PFSK-1 (cell line): Measurements from ENCODE around the gene ESRRA.

Experiments used
- FOXP2 ChIP-seq: optimal IDR thresholded peaks from 2 replicates; pipeline ENCODE3; 2011; ENCODE audit warnings: borderline replicate concordance, control low read depth, inconsistent platforms; ENCODE audit not compliant: insufficient read depth; ENCODE audit errors: extremely low read length, extremely low read depth
- POLR2AphosphoS5 ChIP-seq: IDR thresholded peaks from 2 replicates; pipeline ENCODE4 v1.6.1; 2012; ENCODE audit warnings: low read depth, mild to moderate bottlenecking, control low read depth, low read length, moderate library complexity
- SIN3A ChIP-seq: IDR thresholded peaks from 2 replicates; pipeline ENCODE4 v1.6.1; 2012; ENCODE audit warnings: mild to moderate bottlenecking, low read length, moderate library complexity, borderline replicate concordance; ENCODE audit not compliant: insufficient read depth
- TAF1 ChIP-seq: IDR thresholded peaks from 2 replicates; pipeline ENCODE4 v1.6.1; 2012; ENCODE audit warnings: low read length, control low read depth, borderline replicate concordance; ENCODE audit not compliant: insufficient read depth
- TF ChIP-seq, protein P1 (sequence below), 2 experiments: IDR thresholded peaks; 2 replicates each; pipeline versions ENCODE4 v1.6.1 to v1.8.0; 2011 to 2012; ENCODE audit warnings: low read depth in 2 of 2, low read length in 2 of 2, control low read depth in 1 of 2, inconsistent platforms in 1 of 2, mild to moderate bottlenecking in 1 of 2, moderate library complexity in 1 of 2; ENCODE audit not compliant: insufficient read depth in 1 of 2

ESRRA gene

GRCh38 chr11:64283092-64283491, 22.2 kb upstream of the ESRRA start:
- no peak for TF ChIP-seq SIN3A

GRCh38 chr11:64284048-64284961, 21.0 kb upstream of the ESRRA start, which contains the start of gene BAD:
BAD (minus strand) TSS chr11:64284665; CDS start chr11:64284368, 297 bp downstream.
- TF ChIP-seq TAF1 = peak; percentile 54; the same call in 1 of the 2 replicates
- no peak; the same call in 1 of the 2 replicates for TF ChIP-seq SIN3A
- peak; percentile 85 for TF ChIP-seq POLR2AphosphoS5
- TF ChIP-seq FOXP2 = peak; percentile 13
- TF ChIP-seq, protein P1, sequence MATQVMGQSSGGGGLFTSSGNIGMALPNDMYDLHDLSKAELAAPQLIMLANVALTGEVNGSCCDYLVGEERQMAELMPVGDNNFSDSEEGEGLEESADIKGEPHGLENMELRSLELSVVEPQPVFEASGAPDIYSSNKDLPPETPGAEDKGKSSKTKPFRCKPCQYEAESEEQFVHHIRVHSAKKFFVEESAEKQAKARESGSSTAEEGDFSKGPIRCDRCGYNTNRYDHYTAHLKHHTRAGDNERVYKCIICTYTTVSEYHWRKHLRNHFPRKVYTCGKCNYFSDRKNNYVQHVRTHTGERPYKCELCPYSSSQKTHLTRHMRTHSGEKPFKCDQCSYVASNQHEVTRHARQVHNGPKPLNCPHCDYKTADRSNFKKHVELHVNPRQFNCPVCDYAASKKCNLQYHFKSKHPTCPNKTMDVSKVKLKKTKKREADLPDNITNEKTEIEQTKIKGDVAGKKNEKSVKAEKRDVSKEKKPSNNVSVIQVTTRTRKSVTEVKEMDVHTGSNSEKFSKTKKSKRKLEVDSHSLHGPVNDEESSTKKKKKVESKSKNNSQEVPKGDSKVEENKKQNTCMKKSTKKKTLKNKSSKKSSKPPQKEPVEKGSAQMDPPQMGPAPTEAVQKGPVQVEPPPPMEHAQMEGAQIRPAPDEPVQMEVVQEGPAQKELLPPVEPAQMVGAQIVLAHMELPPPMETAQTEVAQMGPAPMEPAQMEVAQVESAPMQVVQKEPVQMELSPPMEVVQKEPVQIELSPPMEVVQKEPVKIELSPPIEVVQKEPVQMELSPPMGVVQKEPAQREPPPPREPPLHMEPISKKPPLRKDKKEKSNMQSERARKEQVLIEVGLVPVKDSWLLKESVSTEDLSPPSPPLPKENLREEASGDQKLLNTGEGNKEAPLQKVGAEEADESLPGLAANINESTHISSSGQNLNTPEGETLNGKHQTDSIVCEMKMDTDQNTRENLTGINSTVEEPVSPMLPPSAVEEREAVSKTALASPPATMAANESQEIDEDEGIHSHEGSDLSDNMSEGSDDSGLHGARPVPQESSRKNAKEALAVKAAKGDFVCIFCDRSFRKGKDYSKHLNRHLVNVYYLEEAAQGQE (IDR thresholded peaks at IDR 0.05; ENCODE audit: insufficient read depth in 1 of 2, low read depth in 2 of 2, low read length in 2 of 2) = no peak

GRCh38 chr11:64284962-64285884, 20.1 kb upstream of the ESRRA start, which contains the start of gene GPR137:
GPR137 (plus strand) TSS chr11:64285848; CDS start chr11:64286525, 677 bp downstream.
- TF ChIP-seq FOXP2 (peak; percentile 31), TAF1 (peak; percentile 37; the same call in 1 of the 2 replicates), POLR2AphosphoS5 (no peak)
- TF ChIP-seq, protein P1 (IDR thresholded peaks at IDR 0.05; ENCODE audit: insufficient read depth in 1 of 2, low read depth in 2 of 2, low read length in 2 of 2) = no peak

GRCh38 chr11:64285885-64286800, 19.2 kb upstream of the ESRRA start:
- TF ChIP-seq FOXP2 = no peak
- no peak for TF ChIP-seq TAF1
- TF ChIP-seq POLR2AphosphoS5 = no peak
- TF ChIP-seq SIN3A = no peak
- TF ChIP-seq, protein P1 (IDR thresholded peaks at IDR 0.05; ENCODE audit: insufficient read depth in 1 of 2, low read depth in 2 of 2, low read length in 2 of 2) = no peak

- no peak for TF ChIP-seq POLR2AphosphoS5
- TF ChIP-seq, protein P1 (IDR thresholded peaks at IDR 0.05; ENCODE audit: insufficient read depth in 1 of 2, low read depth in 2 of 2, low read length in 2 of 2) = no peak
- TF ChIP-seq TAF1 = no peak
- TF ChIP-seq SIN3A = no peak
- TF ChIP-seq FOXP2 = no peak
Observed at GRCh38 chr11:64286801-64287159, 18.5 kb upstream of the ESRRA start.
